ENCODE data around the gene ARMH1. TPM values are rescaled to one million over a fixed set of nuclear protein-coding genes. Genes with fewer than 3 reads are reported as not detected.

ARMH1 gene
- total RNA-seq, 6 donors from 2014 or later, result 4.6 to 29.3 (median 13.0) TPM

DNA sequence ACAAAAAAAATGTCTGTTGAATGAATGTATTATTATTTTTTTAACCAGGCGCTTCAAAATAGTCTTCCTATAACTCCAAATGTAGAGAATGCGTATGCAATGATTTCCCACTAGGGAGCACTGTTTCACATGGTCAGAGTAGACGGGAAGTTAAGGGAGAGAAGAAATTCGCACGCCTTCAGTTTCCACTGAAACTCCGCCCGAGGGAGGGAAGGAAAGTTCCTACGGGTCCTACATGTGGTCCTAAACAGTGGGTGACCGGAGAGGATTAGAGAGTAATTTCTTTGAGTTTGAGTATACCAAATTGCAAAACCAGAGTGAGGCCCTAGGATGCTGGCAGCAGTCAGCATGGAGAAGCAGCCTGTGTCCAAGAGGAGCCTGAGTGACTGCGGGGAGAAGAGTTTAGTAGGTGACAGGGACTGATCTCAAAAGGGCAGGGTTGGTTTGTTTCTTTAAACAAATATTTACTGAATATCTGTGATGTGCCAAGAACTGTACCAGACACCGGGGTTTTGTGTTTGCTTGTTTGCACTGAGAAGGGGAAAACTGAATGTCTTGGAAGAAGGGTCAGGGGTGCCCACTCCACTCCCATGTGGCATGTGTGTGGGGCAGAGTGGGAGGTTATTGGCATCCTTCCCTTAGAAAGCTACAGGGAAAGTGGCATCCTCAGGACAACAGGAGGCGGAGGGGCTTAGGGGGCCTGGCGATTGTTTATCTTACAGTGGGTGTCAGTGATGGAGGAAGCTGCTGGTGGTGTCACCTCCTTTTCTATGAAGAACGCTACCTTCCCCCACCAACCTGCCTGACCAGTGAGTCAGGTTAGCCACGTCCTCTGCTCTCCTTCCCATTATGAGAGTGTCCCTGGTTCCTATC lies 33.7 kb downstream of the ARMH1 start:
- Histone ChIP-seq H3K4me1 (peaks cover 4 to 11% (median 8%) of the 10 kb centered on the region in 4 donors), H3K27me3 (no peaks in the 10 kb centered on the region), H3K9me3 (no peaks in the 10 kb centered on the region), H3K27ac (peak overlapping the region in 1 of 4 donors; percentile 37), H3K36me3 (no peaks in the 10 kb centered on the region), H3K4me3 (peak overlapping the region in 2 of 4 donors; percentile 20 to 21)
- ATAC-seq (ENCODE audit: low FRiP score in 2 of 2) (peak; percentile 80 to 91), DNase-seq (no peak)
- TF ChIP-seq, protein P1, sequence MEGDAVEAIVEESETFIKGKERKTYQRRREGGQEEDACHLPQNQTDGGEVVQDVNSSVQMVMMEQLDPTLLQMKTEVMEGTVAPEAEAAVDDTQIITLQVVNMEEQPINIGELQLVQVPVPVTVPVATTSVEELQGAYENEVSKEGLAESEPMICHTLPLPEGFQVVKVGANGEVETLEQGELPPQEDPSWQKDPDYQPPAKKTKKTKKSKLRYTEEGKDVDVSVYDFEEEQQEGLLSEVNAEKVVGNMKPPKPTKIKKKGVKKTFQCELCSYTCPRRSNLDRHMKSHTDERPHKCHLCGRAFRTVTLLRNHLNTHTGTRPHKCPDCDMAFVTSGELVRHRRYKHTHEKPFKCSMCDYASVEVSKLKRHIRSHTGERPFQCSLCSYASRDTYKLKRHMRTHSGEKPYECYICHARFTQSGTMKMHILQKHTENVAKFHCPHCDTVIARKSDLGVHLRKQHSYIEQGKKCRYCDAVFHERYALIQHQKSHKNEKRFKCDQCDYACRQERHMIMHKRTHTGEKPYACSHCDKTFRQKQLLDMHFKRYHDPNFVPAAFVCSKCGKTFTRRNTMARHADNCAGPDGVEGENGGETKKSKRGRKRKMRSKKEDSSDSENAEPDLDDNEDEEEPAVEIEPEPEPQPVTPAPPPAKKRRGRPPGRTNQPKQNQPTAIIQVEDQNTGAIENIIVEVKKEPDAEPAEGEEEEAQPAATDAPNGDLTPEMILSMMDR (IDR thresholded peaks at IDR 0.05), result peak in 5 of 6 experiments; percentile 49 to 71 (median 55)
- TF ChIP-seq POLR2A (IDR thresholded peaks at IDR 0.05) (no peak), EP300 (IDR thresholded peaks at IDR 0.05) (no peak), POLR2AphosphoS5 (IDR thresholded peaks at IDR 0.05) (no peak)
- 29 to 40% methylated on average over 15 of the region's 15 CpGs for WGBS, 2 donors

DNA sequence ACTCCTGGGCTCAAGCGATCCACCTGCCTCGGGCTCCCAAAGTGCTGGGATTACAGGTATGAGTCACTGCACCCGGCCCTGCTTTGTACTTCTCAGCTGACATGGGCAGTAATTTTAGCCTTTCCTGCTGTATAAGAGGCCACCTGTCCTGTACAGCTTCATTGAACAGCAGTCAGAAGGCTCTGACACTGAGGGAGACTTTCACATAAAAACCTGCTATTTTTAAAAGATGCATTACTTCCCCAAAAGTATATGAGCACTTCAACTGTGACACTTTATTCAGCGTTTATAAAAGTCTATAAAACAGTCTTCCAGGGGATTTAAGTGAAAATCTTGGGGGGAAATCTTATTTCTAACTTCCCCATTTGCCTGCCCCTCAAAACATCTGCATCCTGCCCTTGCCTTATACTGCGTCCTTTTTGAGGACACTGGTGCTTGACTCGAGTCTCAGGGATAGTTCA lies 38.8 kb downstream of the ARMH1 start:
- WGBS, 2 donors, result 51 to 53% methylated on average over 4 to 6 of the region's 6 CpGs
- H3K4me1 ChIP-seq, result peaks cover 4 to 11% (median 10%) of the 10 kb centered on the region in 4 donors
- no peaks in the 10 kb centered on the region for H3K27me3 ChIP-seq

DNA sequence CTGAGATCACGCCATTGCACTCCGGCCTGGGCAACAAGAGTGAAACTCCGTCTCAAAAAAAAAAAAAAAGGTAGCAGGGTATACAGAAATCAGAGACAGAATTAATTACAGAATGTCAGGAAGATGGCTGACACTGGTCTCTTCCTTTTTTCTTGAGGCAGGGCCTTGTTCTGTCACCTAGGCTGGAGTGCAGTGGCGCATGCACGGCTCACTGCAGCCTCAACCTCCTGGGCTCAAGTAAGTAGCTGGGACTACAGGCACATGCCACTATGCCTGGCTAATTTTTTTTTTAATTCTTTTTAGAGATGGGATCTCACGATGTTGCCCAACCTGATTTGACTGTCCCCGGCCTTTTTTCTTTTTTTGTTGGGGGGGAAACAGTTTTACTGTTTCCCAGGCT lies 40.0 kb downstream of the ARMH1 start:
- H3K36me3 ChIP-seq, result no peaks in the 10 kb centered on the region
- TF ChIP-seq POLR2A (IDR thresholded peaks at IDR 0.05) (no peak), POLR2AphosphoS5 (IDR thresholded peaks at IDR 0.05) (no peak), EP300 (IDR thresholded peaks at IDR 0.05) (no peak)
- TF ChIP-seq, protein P1 (IDR thresholded peaks at IDR 0.05), result no peak
- H3K9me3 ChIP-seq, result no peaks in the 10 kb centered on the region
- H3K4me3 ChIP-seq, result no peak overlapping the region
- no peak overlapping the region for H3K27ac ChIP-seq
- no peaks in the 10 kb centered on the region for H3K27me3 ChIP-seq
- H3K4me1 ChIP-seq, result peaks cover 4 to 10% (median 9%) of the 10 kb centered on the region in 4 donors
- no peak for ATAC-seq (ENCODE audit: low FRiP score in 2 of 2)
- DNase-seq, result no peak
- 90 to 91% methylated on average over 7 of the region's 7 CpGs for WGBS, 2 donors

More for the DNA sequence above, 38.8 kb downstream of the ARMH1 start:
- Histone ChIP-seq H3K9me3 (no peaks in the 10 kb centered on the region), H3K36me3 (no peaks in the 10 kb centered on the region), H3K4me3 (no peak overlapping the region), H3K27ac (no peak overlapping the region)
- ATAC-seq (ENCODE audit: low FRiP score in 2 of 2) (no peak), DNase-seq (no peak)
- TF ChIP-seq POLR2A (IDR thresholded peaks at IDR 0.05), result no peak
- TF ChIP-seq EP300 (IDR thresholded peaks at IDR 0.05), result no peak
- TF ChIP-seq POLR2AphosphoS5 (IDR thresholded peaks at IDR 0.05), result no peak
- TF ChIP-seq, protein P1 (IDR thresholded peaks at IDR 0.05), result no peak

DNA sequence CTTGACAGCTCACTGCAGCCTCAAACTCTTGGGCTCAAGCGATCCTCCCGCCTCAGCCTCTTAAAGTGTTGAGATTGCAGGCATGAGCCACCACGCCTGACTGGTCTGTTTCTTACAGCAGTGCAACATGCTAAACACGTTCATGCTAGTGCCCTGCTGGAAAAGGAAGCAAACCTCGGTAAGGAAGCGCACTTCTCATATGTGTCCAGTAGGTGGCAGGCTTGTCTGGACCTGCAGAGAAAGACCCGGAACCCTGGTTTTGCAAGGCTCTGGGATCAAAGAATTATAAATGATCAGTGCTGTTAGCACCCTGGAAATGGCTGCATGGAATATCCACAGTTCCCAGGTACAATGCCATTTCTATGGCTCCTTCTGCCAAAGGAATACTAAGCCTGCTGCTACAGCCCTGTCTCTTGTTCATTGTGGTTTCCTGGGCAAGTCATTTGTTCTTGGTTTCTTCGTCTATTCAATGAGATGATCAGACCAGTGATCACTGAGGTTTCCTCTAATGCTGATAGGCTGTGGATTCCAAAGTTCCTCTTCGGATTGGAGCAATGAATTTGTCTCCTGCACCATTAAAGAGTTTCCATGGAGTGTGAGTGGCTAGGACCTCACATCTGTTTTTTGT lies 40.5 kb downstream of the ARMH1 start:
- Histone ChIP-seq H3K27me3 (no peaks in the 10 kb centered on the region), H3K4me3 (no peak overlapping the region), H3K4me1 (peaks cover 4 to 10% (median 9%) of the 10 kb centered on the region in 4 donors), H3K36me3 (no peaks in the 10 kb centered on the region), H3K27ac (no peak overlapping the region), H3K9me3 (no peaks in the 10 kb centered on the region)
- DNase-seq (peak in 1 of 2 donors; percentile 75), ATAC-seq (ENCODE audit: low FRiP score in 2 of 2) (peak; percentile 86 to 95)
- no peak for TF ChIP-seq POLR2A (IDR thresholded peaks at IDR 0.05)
- TF ChIP-seq, protein P1 (IDR thresholded peaks at IDR 0.05), result peak; percentile 71 to 93 (median 82)
- WGBS, 2 donors, result 7 to 12% methylated on average over 8 to 9 of the region's 9 CpGs
